Measurements from ENCODE around the gene SLC16A13.
"Not testable (repeated sequence)": the region's sequence is repeated elsewhere in the genome, so short reads cannot be mapped to it uniquely, and the experiment has no call there.

Gene SLC16A13

DNA sequence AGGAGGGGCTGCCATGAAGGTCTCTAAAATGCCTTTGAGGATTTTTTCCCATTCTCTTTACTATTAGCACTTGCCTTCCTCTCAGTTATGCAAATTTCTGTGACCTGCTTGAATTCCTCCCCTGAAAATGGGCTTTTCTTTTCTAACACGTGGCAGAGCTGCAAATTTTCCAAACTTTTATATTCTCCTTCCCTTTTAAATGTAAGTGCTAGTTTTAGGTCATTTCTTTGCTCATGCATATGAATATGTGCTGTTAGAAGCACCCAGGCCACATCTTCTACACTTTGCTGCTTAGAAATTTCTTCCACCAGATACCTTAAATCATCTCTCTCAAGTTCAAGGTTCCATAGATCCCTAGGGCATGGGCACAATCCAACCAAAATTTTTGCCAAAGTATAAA is 32.5 kb downstream of the SLC16A13 start:
- no peak for DNase-seq

GRCh38 chr17:7070712-7071111 is 34.9 kb downstream of the SLC16A13 start:
- no peak for DNase-seq

- no peak for DNase-seq
Observed at GRCh38 chr17:7072406-7072805, 36.6 kb downstream of the SLC16A13 start.

- DNase-seq: no peak
Observed at GRCh38 chr17:7074931-7075330, 39.1 kb downstream of the SLC16A13 start.

GRCh38 chr17:7077911-7078546 is 42.2 kb downstream of the SLC16A13 start:
- DNase-seq: no peak

DNA sequence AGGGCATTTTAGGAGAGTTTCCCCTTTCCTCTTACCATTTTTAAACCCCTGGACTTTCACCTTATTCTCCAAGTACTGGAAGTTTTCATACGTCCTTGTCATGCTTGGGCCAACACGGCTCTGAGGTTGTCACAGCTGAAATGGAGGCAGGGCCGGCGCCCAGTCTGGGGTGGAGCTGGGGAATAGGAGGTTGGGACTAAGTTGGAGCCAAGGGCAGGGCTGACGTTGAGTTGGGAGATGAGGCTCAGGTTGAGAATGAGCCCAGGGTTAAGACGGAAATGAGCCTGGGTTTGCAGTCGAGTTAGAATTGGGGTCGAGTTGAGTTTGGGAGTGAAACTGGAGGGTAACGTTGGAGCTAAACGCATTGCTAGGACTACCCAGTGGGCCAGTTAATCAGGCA is 42.9 kb downstream of the SLC16A13 start:
- DNase-seq: no peak

DNA sequence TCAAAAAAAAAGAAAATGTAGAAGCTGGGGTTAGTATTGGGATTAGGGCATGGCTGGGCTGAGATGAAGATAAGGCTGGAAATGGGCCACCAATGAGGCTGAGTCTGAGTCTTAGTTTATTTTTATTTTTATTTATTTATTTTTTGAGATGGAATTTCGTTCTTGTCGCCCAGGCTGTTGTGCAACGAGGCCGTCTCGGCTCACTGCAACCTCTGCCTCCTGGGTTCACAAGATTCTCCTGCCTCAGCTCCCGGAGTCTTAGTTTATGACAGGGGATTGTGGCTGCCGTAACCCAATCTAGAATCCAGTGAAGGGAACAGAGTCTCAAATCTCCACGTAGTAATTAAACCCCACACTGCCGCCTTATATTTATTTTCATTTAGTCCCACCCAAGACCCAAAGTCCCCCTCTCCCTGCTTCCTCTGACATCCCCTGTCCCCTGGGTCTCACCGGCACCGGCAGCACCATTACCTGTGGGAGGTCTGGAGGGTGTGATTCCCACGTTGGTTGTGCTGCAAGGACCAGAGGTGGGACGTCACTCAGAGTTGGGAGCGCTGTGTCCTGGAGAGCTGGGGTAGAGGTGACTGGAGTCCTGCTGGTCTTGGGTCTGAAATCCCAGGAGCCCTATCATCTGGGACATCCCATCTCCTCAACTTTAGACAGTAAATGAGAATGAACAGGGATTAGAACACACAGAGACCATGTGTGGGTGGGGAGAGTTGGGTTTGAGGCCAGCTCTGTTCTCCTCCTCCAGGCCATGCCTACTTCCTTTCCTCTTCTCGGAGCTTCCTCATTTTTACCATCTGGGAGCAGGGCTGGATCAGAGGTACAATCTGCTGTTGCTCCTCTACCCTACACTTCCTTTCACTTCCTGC is 44.0 kb downstream of the SLC16A13 start, which contains the start of gene CLEC10A:
Gene CLEC10A (minus strand): TSS at position 671 of the 875 bp plus-strand sequence. CDS start 1,439 bp downstream, outside the sequence.
- no peak for DNase-seq

DNA sequence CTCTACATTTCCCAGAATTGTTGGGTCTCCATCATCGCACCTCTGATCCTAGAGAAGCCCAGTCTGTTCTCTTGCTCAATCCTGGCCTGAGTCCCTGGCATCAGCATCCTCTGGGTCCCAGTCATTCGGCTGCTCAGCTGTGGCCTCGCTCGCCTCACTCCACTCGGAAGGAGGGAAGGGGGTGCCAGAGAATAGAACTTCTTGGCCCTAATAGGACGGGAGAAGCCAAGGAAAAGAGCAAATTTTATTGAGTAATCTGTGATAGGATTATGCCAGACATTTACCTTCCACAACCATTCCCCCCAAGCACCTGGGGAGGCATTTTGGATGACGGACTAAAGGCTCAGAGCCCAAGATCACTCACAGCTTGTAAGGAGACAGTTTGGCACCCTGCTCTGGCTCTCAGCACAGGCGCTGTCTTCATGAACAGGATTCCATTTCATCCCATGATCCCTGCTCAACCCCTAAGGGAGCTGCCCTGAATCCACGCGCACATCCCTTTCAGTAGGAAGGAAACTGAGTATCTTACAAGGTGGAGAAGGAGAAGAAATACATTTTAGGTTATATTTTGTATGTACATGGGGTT is 44.7 kb downstream of the SLC16A13 start:
- DNase-seq: no peak

DNA sequence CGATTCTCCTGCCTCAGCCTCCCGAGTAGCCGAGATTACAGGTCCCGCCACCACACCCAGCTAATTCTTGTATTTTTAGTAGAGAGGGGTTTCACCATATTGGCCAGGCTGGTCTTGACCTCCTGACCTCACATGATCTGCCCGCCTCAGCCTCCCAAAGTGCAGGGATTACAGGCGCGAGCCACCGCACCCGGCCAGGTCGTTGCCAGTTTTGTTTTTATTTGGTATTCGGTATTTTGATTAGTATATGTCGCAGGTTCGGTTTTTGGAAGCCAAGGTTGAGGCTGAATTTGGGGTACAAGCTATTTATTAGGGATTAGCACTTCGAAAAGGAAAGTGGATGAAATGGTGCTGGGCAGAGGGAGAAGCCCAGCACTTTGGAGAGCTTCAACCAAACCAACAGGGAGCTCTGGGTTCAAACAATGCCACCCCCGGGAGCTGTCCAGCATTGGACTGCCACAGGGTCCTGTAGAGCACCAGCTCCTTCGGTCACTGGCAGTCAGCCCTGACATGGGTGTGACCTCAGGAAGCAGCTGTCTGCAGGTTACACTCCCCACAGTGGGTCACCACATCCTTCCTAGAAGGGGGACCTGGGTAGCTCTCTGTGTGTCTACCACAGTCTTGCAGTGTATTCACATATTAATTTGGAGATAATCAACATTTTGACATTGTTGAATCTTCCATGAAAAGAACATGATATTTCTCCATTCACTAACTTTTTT is 45.7 kb downstream of the SLC16A13 start:
- DNase-seq: no peak

DNA sequence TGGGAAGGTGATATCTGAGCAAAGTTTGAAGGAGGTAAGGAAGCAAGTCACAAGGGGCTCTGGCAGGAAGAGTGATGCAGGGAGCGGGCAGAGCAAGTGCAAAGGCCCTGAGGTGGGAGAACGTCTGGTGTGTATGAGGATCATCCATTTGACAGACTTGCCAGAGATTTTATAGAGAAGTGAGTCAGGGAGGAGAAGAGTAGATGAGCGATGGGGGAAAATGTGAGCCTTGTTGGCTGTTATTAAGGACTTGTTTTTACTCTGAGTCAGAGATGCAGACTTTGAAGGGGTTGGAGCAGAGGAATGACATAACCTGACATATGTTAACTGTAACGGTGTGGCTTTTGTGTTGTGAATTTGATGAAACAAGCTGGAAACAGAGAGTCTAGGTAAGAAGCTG is 47.8 kb downstream of the SLC16A13 start:
- no peak for DNase-seq

GRCh38 chr17:7084088-7084487 is 48.3 kb downstream of the SLC16A13 start:
- no peak for DNase-seq

DNA sequence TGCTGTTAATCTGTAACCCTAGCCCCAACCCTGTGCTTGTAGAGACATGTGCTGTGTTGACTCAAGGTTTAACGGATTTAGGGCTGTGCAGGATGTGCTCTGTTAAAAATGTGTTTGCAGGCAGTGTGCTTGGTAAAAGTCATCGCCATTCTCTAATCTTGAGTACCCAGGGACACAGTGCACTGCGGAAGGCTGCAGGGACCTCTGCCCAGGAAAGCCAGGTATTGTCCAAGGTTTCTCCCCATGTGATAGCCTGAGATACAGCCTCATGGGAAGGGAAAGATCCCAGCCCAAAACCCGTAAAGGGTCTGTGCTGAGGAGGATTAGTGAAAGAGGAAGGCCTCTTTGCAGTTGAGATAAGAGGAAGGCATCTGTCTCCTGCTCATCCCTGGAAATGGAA is 52.6 kb downstream of the SLC16A13 start:
- DNase-seq: not testable (repeated sequence)

- DNase-seq: not testable (repeated sequence)
Observed at GRCh38 chr17:7089570-7089969, 53.8 kb downstream of the SLC16A13 start.
